ENCODE results near the gene PPM1B.

DNA sequence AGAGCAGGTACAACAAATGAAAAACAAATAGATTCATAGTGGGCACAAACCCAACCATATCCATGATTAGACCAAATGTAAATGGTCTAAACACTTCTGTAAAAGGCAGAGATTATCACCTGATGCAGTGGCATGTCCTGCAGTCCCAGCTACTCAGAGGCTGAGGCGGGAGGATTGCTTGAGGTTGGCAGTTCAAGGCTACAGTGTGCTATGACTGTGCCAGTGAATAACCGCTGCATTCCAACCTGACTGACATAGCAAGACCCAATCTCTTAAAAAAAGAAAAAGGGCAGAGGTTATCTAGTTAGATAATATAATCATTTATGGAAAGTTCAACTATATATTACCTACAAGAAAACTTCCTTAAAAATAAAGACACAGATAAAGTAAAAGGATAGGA is 85.3 kb downstream of the PPM1B start:
- TF ChIP-seq POLR2A (IDR thresholded peaks at IDR 0.05; ENCODE audit: low read length) (no peak), GATA1 (IDR thresholded peaks at IDR 0.05; ENCODE audit: low read depth, low read length) (no peak)
